Occipital lobe (tissue), 2 donors: ENCODE results near the gene BDNF. TPM values are rescaled to one million over a fixed set of nuclear protein-coding genes. Genes with fewer than 3 reads are reported as not detected.
A peak's percentile ranks its signal among the peaks of the same experiment; 100 is the strongest.

ENCODE experiments used
- DNase-seq: peaks from one replicate; lab custom pipeline; 2025; lab: John Stamatoyannopoulos, UW
- total RNA-seq: library from RNA; depleted of rRNA; stranded (reverse); fragments of >200 nt; gene quantifications from one replicate; pipeline ENCODE4 v1.2.3, GENCODE V29; 2014

The BDNF gene
- total RNA-seq, 1 donor from 2014 or later = 0.78 TPM

- DNase-seq = no peak
Observed at GRCh38 chr11:27705873-27706820, 5.9 kb upstream of the BDNF start.

GRCh38 chr11:27703481-27703880 is 3.2 kb upstream of the BDNF start:
- no peak for DNase-seq

GRCh38 chr11:27702811-27703210 is 2.6 kb upstream of the BDNF start:
- DNase-seq = no peak

- DNase-seq = peak; percentile 32
Observed at GRCh38 chr11:27701355-27702105, 1.3 kb upstream of the BDNF start.

- DNase-seq = no peak
Observed at GRCh38 chr11:27699926-27700350, 317 bp downstream of the BDNF start.

GRCh38 chr11:27699242-27699925 is 871 bp downstream of the BDNF start:
- DNase-seq = no peak

- DNase-seq = peak; percentile 65
Observed at GRCh38 chr11:27698872-27699241, 1.4 kb downstream of the BDNF start.

- DNase-seq = no peak
Observed at GRCh38 chr11:27697679-27698275, 2.5 kb downstream of the BDNF start.

- no peak for DNase-seq
Observed at GRCh38 chr11:27696961-27697360, 3.3 kb downstream of the BDNF start.

GRCh38 chr11:27696115-27696514 is 4.1 kb downstream of the BDNF start:
- no peak for DNase-seq

GRCh38 chr11:27694992-27695391 is 5.3 kb downstream of the BDNF start:
- DNase-seq = no peak

- no peak for DNase-seq
Observed at GRCh38 chr11:27693398-27693797, 6.9 kb downstream of the BDNF start.

GRCh38 chr11:27692781-27693180 is 7.5 kb downstream of the BDNF start:
- no peak for DNase-seq

GRCh38 chr11:27688076-27688475 is 12.2 kb downstream of the BDNF start:
- no peak for DNase-seq

- no peak for DNase-seq
Observed at GRCh38 chr11:27681664-27682063, 18.6 kb downstream of the BDNF start.

GRCh38 chr11:27679136-27680015 is 20.9 kb downstream of the BDNF start:
- DNase-seq = no peak

GRCh38 chr11:27678242-27678641 is 22.0 kb downstream of the BDNF start:
- no peak for DNase-seq

GRCh38 chr11:27677108-27677507 is 23.1 kb downstream of the BDNF start:
- no peak for DNase-seq

- DNase-seq = no peak
Observed at GRCh38 chr11:27673979-27674663, 26.1 kb downstream of the BDNF start.
